Measurements from ENCODE around the gene SENP3.

The SENP3 gene

GRCh38 chr17:7577327-7578199 lies 15.8 kb downstream of the SENP3 start:
- DNase-seq (ENCODE audit: low spot score): no peak

GRCh38 chr17:7579001-7579833 lies 17.5 kb downstream of the SENP3 start, which contains the start of gene CD68:
Gene CD68, plus strand, starts transcription at chr17:7579638. Its CDS starts 40 bp downstream, at chr17:7579678.
- peak; percentile 70 for DNase-seq (ENCODE audit: low spot score)

- DNase-seq (ENCODE audit: low spot score): no peak
Observed at GRCh38 chr17:7579834-7580603, 18.3 kb downstream of the SENP3 start.

- no peak for DNase-seq (ENCODE audit: low spot score)
Observed at GRCh38 chr17:7580604-7581575, 19.2 kb downstream of the SENP3 start.

- DNase-seq (ENCODE audit: low spot score): no peak
Observed at GRCh38 chr17:7582396-7583252, 20.9 kb downstream of the SENP3 start.

- peak; percentile 97 for DNase-seq (ENCODE audit: low spot score)
Observed at GRCh38 chr17:7583253-7584109, 21.8 kb downstream of the SENP3 start, which contains the start of gene MPDU1. Gene MPDU1, plus strand, starts transcription at chr17:7583852. Its CDS starts 11 bp downstream, at chr17:7583863.

GRCh38 chr17:7586673-7587419 lies 25.1 kb downstream of the SENP3 start:
- DNase-seq (ENCODE audit: low spot score): no peak

GRCh38 chr17:7587420-7588151 lies 25.9 kb downstream of the SENP3 start:
- no peak for DNase-seq (ENCODE audit: low spot score)

GRCh38 chr17:7588553-7589203 lies 27.0 kb downstream of the SENP3 start:
- DNase-seq (ENCODE audit: low spot score): no peak

GRCh38 chr17:7589204-7589868 lies 27.6 kb downstream of the SENP3 start:
- peak; percentile 92 for DNase-seq (ENCODE audit: low spot score)

- no peak for DNase-seq (ENCODE audit: low spot score)
Observed at GRCh38 chr17:7589891-7590691, 28.4 kb downstream of the SENP3 start, which contains the start of gene SOX15. Gene SOX15, minus strand, starts transcription at chr17:7590094. Its CDS starts 418 bp downstream, at chr17:7589676.

GRCh38 chr17:7590743-7591142 lies 29.0 kb downstream of the SENP3 start:
- DNase-seq (ENCODE audit: low spot score): no peak

GRCh38 chr17:7591596-7591995 lies 29.9 kb downstream of the SENP3 start:
- no peak for DNase-seq (ENCODE audit: low spot score)

GRCh38 chr17:7592422-7593021 lies 30.8 kb downstream of the SENP3 start:
- DNase-seq (ENCODE audit: low spot score): no peak

GRCh38 chr17:7593296-7593695 lies 31.6 kb downstream of the SENP3 start:
- no peak for DNase-seq (ENCODE audit: low spot score)
